Stimulated activated CD8-positive, alpha-beta memory T cell treated with anti-CD3 and anti-CD28 coated beads, Interleukin-7, amount 100 ng/mL, for 1 hour (primary cell): Measurements from ENCODE around the gene CFAP410.
"Not testable (repeated sequence)": the region's sequence is repeated elsewhere in the genome, so short reads cannot be mapped to it uniquely, and the experiment has no call there.

Source experiments
- DNase-seq, 2 donors: peaks; one replicate each; pipeline ENCODE4 v3.0.0-alpha.2; 2020; ENCODE audit warnings: low read depth in 2 of 2

CFAP410 gene

DNA sequence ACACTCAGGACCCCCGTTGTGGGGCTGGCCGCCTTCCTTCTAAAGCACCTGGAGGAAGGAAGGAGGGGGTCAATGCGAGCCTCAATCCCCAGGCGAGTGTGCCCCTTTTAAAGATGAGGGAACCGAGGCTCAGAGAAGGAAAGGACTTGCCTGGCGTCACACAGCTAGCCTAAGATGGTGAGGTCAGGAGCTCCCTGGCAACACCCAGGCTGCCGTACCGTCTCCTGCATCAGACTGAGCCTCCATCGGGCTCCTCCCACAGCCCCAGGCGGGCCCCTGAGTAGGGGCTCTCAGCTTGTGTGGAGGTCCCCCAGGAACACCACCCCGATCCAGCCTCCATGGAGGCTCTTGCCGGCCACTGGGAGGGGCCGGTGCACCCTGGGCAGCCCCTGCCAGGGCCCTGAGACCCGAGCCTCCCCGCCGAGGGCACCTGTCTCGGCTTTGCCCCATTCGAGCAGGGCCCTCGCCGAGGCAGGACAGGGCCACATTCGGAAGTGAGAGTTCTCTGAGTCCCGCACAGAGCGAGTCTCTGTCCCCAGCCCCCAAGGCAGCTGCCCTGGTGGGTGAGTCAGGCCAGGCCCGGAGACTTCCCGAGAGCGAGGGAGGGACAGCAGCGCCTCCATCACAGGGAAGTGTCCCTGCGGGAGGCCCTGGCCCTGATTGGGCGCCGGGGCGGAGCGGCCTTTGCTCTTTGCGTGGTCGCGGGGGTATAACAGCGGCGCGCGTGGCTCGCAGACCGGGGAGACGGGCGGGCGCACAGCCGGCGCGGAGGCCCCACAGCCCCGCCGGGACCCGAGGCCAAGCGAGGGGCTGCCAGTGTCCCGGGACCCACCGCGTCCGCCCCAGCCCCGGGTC is 53.8 kb downstream of the CFAP410 start, which contains the start of gene AIRE:
Gene AIRE (plus strand): TSS at position 739 of the 855 bp plus-strand sequence. CDS start 131 bp downstream, outside the sequence.
- DNase-seq, result no peak

DNA sequence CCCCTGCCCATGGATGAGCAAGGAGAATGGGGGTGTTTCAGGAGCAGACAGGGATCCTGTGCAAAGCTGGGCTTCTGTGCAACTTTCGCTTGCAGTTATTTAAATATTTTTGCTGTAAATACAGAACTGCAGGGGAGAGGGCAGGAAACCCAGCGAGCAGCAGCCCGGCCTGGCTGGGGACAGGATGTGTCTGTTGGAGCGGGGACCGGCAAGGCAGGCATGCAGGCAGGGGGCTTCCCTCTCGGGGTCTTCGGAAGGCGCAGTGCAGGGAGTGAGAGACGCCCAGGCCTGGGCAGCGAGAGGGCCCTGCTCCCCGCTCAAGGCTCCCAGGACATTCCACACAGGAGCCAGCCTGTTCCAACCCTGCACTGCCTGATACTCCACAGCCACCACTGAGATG is 55.2 kb downstream of the CFAP410 start:
- DNase-seq, result no peak

DNA sequence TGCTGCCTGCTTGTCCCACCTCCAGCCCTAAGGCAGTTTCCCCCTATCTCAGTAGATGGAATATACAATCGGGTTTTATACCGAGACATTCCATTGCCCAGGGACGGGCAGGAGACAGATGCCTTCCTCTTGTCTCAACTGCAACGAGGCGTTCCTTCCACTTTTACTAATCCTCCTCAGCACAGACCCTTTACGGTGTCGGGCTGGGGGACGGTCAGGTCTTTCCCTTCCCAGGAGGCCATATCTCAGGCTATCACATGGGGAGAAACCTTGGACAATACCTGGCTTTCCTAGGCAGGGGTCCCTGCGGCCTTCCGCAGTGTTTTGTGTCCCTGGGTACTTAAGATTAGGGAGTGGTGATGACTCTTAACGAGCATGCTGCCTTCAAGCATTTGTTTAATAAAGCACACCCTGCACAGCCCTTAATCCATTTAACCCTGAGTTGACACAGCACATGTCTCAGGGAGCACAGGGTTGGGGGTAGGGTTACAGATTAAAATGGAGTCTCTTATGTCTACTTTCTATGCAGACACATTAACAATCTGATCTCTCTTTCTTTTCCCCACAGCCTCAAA is 55.9 kb downstream of the CFAP410 start:
- not testable (repeated sequence) for DNase-seq

DNA sequence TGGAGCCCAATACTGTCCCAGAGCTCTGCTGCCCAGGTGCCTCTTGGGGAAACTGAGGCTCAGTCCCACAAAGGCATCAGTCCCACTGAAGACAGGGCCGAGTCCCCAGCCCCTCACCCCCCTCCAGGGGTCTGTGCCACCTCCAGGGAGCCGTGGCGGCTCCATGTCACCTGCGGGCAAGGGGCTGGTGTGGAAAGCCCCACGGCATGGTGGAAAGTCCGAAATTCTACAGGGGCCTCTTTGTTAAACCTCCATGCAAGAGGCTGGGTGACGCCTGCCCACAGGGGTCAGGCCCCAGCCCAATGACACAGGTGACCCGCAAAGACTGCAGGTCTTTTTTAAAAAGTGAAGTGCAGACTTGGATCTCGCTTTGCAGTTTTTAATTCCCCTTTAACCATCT is 56.8 kb downstream of the CFAP410 start:
- DNase-seq, result no peak

DNA sequence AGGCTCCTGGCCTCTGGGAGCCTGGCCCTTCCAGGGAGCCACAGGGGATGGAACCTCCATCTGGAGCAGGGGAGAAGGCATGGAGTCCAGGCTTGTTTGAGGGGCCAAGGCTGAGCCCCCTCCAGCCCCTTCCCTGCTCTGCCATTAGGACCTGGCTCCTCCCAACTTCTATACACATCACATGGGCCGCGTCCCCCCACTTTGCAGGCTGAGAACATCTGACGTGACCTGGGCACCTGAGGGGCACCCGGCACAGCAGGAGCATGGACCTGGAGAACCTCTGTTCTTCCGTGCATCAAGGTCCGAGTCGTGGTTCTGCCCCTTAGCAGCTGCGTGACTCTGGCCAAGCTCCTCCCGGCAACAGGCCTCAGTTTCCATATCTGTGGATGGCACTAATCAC is 57.4 kb downstream of the CFAP410 start:
- no peak for DNase-seq

DNA sequence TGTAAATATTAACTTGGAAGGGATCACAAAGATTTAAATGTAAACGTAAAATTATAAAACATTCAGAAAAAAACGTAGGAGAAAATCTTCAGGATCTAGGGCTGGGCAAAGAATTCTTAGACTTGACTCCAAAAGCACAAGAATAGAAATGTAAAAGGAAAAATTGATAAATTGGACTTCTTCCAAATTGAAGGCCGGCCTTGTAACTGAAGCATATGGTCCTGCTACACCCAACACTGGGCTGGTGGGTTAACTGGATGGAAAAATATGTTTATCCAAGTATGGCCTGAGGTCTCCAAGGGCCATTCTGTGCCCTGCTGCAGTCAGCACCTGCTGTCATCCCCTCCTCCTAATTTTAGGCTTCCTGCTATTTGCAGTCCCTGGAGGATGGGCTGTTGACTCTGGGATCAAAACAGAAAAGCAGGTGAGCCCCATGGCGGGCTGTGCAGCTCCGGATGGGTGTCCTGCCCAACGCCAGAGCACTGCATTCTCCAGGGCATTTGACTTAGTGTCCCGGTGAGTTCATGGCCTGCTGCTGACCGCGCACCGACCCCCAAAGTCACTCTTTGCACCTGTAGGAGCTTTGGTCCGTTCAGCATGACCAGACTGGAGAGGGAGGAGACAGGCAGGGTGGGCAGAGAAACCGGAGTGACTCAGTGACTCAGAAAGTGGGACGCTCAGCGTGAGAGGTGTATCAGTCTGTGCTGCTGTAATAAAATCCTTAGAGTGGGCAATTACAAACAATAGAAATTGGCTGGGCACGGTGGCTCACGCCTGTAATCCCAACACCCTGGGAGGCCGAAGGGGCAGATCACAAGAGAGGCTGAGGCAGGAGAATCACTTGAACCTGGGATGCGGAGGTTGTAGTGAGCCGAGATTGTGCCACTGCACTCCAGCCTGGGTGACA is 59.6 kb downstream of the CFAP410 start:
- DNase-seq, result no peak
